Thymus (tissue), 11 donors: Measurements from ENCODE around the gene SRBD1. TPM values are rescaled to one million over a fixed set of nuclear protein-coding genes. Genes with fewer than 3 reads are reported as not detected.

ENCODE experiments used
- DNase-seq, 9 donors: peaks; one replicate each; pipeline ENCODE4 v3.0.0-alpha.2; 2013; ENCODE audit warnings: low spot score in 9 of 9, low read depth in 6 of 9, missing footprints in 1 of 9
- H3K27ac ChIP-seq, 2 donors: one replicate each; pipeline ENCODE4 v1.5.1; 2013; ENCODE audit warnings: control low read depth in 1 of 2, low read depth in 1 of 2, low read length in 1 of 2, mild to moderate bottlenecking in 1 of 2, moderate library complexity in 1 of 2
- H3K27me3 ChIP-seq, 2 donors: one replicate each; pipeline ENCODE4 v1.5.1; 2013; ENCODE audit warnings: low read length in 1 of 2; ENCODE audit not compliant: control insufficient read depth in 2 of 2, insufficient read depth in 1 of 2
- H3K36me3 ChIP-seq, 2 donors: one replicate each; pipeline ENCODE4 v1.5.1; 2013; ENCODE audit warnings: low read length in 1 of 2, mild to moderate bottlenecking in 1 of 2, moderate library complexity in 1 of 2; ENCODE audit not compliant: control insufficient read depth in 2 of 2, insufficient read depth in 2 of 2
- H3K4me1 ChIP-seq, 2 donors: one replicate each; pipeline ENCODE4 v1.5.1; 2013; ENCODE audit warnings: low read length in 2 of 2; ENCODE audit not compliant: control insufficient read depth in 2 of 2, insufficient read depth in 2 of 2
- H3K4me3 ChIP-seq, 2 donors: one replicate each; pipeline ENCODE4 v1.5.1; 2013; ENCODE audit warnings: low read length in 2 of 2, control low read depth in 1 of 2, mild to moderate bottlenecking in 1 of 2
- H3K9me3 ChIP-seq, 2 donors: one replicate each; pipeline ENCODE4 v1.5.1; 2013; ENCODE audit warnings: low read length in 1 of 2, mild to moderate bottlenecking in 1 of 2; ENCODE audit not compliant: control insufficient read depth in 2 of 2, insufficient read depth in 1 of 2
- WGBS: extraction: QIAGEN DNeasy Blood & Tissue Kit; methylation state at CpG from one replicate; pipeline ENCODE4 v1.1.7; 2013; 5-methylcytosine and 5-hydroxymethylcytosine counted together
- polyA plus RNA-seq: library from polyadenylated mRNA; stranded (reverse); fragments of 200-250 nt; gene quantifications from one replicate; pipeline ENCODE4 v1.2.3, GENCODE V29; 2013
- total RNA-seq: library from RNA; stranded (reverse); fragments of 120-200 nt; gene quantifications from one replicate; pipeline ENCODE4 v1.2.4, GENCODE V29; 2013
- donor health status: healthy.

Gene SRBD1
- total and polyA plus RNA-seq, 2 donors: 11.0 to 22.4 TPM

DNA sequence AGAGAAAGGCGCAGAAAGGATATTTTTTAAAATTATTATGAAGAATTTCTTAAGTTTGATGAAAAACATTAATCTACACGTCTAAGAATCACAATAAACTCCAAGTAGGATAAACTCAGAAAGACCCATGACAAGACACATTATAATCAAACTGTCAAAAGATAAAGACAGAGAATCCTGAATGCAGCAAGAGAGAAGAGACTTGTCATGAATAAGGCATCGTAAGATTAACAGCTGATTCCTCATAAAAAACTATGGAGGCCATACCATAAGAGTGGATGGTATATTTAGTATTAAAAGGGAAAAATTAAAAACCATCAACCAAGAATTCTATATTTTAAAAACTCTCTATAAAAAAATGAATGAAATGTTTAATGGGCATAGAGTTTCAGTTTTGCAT is 39.1 kb downstream of the SRBD1 start:
- WGBS: 99% methylated on average over 3 of the region's 3 CpGs
- Histone ChIP-seq H3K27me3 (no peaks in the 10 kb centered on the region), H3K27ac (no peak overlapping the region), H3K4me3 (no peak overlapping the region), H3K9me3 (no peaks in the 10 kb centered on the region), H3K36me3 (peaks cover 3 to 7% of the 10 kb centered on the region in 2 donors), H3K4me1 (peaks cover 0 to 3% of the 10 kb centered on the region in 2 donors)
- DNase-seq: no peak

DNA sequence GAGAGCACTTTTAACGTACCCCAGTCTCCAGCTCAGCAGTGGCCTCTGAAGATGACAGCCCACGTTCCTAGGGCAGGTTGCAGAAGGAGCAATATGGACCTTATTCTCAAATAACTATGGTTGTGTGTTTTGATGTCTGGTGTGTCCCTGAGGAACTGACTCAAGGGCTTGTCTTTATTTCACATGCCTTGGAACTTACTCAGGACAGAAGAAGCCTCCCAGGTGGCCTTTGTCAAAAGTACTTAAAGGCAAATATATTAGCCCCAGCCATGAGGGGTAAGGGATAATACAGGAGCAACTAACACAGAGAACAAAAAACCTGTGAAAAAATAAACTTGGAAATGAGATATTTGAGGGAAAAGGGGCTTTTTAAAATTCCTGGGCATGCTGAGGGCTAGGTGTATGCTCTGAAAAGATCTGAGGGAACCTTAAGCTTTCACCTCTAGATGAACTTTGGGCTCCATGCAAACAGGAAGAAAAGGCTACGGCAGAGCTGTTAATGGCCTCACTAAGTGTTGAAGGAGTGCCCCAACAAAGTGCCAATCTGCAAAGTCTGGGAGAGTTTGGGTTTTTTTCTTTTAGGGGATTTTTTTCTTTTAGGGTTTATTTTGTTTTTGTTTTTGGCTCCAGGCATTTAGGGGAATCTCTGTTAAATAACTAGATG is 40.3 kb downstream of the SRBD1 start:
- WGBS: 97% methylated on average over 3 of the region's 3 CpGs
- H3K27me3 ChIP-seq: no peaks in the 10 kb centered on the region
- H3K9me3 ChIP-seq: no peaks in the 10 kb centered on the region
- no peak for DNase-seq
- H3K27ac ChIP-seq: no peak overlapping the region
- peaks cover 0 to 3% of the 10 kb centered on the region in 2 donors for H3K4me1 ChIP-seq
- peaks cover 3 to 7% of the 10 kb centered on the region in 2 donors for H3K36me3 ChIP-seq
- no peak overlapping the region for H3K4me3 ChIP-seq

DNA sequence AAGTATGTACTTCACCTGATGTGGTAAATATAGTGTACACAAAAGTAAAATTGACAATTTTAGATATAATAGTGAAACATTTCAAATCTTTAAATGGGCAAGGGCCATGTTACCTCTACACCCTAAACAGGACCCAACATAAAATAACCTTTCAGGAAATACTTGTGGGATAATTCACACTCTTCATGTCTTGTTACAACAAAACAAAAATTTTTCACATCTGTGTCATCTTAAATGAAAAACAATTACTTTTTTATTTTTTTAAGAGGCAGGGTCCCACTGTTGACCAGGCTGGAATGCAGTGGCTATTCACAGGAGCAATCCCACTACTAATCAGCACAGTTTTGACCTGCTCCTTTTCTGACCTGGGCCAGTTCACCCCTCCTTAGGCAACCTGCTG is 42.1 kb downstream of the SRBD1 start:
- Histone ChIP-seq H3K27ac (no peak overlapping the region), H3K4me1 (peaks cover 0 to 3% of the 10 kb centered on the region in 2 donors), H3K4me3 (no peak overlapping the region), H3K36me3 (peaks cover 0 to 7% of the 10 kb centered on the region in 2 donors), H3K9me3 (no peaks in the 10 kb centered on the region), H3K27me3 (no peaks in the 10 kb centered on the region)
- DNase-seq: no peak

DNA sequence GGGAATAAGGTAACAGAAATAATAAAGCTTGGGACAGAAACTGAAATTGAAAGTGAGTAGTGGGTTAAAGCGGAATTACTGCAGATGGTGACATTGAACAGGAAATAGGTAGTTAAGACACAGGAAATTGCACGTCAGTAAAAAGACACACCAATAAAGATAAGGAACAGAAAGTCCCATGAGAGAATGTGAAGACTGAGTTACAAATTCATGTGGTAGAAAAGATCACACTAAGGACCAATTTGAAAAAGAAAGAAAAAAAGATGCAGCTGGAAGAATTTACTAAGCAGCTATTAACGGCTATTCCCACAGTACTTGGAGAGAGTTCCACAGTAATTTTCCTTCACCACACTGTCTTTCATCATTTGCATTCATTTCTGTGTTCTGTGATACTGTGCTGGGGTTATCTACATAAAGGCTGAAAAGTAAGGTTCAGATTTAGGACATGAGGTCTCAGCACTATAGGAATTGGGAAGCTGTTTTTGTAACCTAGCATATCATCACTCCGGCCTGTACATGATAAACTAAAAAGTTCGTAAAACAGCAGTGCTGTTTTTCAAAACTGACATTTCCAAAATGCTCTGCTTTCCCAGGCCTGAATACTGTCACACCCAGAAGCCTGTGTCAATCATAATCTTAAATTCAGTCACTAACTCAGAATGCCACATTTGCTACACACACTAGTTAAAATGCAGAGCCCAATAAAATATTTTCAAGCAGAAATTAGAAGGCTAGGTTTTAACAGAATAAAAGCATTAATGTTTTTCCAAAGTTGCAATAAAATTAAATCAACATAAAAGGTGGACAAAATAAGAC is 42.9 kb downstream of the SRBD1 start:
- Histone ChIP-seq H3K36me3 (peaks cover 0 to 7% of the 10 kb centered on the region in 2 donors), H3K9me3 (no peaks in the 10 kb centered on the region), H3K27ac (peak overlapping the region; percentile 67 to 78), H3K4me3 (peak overlapping the region; percentile 4 to 43), H3K4me1 (peaks cover 0 to 3% of the 10 kb centered on the region in 2 donors), H3K27me3 (no peaks in the 10 kb centered on the region)
- peak in 6 of 9 donors; percentile 13 to 72 (median 35) for DNase-seq
- 41% methylated on average over 5 of the region's 5 CpGs for WGBS

DNA sequence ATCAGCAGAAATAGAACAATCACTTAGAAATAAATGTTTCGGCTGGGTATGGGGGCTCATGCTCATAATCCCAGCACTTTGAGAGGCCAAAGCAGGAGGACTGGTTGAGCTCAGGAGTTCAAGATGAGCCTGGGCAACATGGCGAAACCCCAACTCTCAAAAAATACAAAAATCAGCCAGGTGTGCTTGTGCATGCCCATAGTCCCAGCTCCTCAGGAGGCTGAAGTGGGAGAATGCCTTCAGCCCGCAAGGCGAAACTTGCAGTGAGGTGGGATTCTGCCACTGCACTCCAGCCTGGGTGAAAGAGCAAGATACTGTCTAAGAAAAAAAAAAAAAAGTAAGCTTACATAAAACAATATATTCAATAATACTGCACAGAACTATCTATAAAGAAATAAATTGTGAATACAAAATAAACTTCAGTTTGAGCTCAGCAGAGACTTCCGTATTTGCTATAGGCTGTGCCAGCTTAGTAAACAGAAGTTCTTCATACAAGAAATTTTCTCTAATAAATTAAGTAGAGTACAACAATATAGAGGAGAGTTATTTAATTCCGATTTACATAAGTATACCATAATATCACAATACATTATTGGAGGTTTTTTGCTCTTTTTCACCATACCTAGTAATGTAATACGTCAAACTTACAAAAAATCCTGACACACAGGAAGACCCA is 43.6 kb downstream of the SRBD1 start:
- H3K4me3 ChIP-seq: peak overlapping the region; percentile 4 to 43

DNA sequence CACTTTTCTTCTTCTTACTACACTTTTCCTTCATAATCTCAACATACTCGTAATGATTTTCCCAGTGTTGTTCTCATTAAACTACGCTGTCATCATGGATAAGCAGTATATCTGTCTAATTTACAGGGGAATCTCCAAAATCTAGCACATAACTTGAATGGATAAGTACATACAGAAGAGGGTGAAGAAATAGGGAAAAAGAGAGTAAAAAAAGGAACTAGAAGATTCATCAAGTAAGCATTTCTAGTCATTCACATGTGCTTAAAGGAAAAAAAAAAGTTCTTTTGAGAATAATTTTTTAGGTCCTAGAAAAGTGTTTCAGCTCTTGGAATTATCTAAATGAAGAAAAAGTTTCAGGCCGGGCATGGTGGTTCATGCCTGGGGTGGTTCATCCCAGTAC is 51.6 kb downstream of the SRBD1 start:
- Histone ChIP-seq H3K4me1 (no peaks in the 10 kb centered on the region), H3K36me3 (no peaks in the 10 kb centered on the region), H3K27me3 (no peaks in the 10 kb centered on the region), H3K4me3 (no peak overlapping the region), H3K9me3 (no peaks in the 10 kb centered on the region), H3K27ac (no peak overlapping the region)
- no peak for DNase-seq
- WGBS: 98% methylated on average over 3 of the region's 3 CpGs

More for the DNA sequence above, 43.6 kb downstream of the SRBD1 start:
- Histone ChIP-seq H3K27ac (peak overlapping the region in 1 of 2 donors; percentile 67), H3K9me3 (no peaks in the 10 kb centered on the region), H3K27me3 (no peaks in the 10 kb centered on the region), H3K36me3 (peaks cover 0 to 4% of the 10 kb centered on the region in 2 donors), H3K4me1 (peaks cover 0 to 3% of the 10 kb centered on the region in 2 donors)
- 53% methylated on average over 7 of the region's 7 CpGs for WGBS
- no peak for DNase-seq

DNA sequence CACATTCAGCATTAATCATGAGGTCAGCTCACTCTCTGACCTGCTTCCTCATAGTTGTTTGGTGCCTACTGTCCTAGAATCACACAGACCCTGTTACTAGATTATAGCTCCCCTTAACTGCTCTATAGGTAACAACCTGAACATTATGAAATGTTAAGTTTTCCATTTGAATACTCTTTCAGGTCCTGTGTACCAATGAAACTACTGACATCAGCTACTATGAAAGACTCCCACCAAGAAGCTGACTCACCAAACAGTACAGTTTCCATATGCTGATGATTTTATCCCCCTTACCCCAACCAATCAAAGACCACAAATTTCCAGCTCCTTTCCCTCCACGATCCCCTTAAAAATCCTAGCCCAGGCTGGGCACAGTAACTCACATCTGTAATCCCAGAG is 56.3 kb downstream of the SRBD1 start:
- Histone ChIP-seq H3K27ac (no peak overlapping the region), H3K27me3 (no peaks in the 10 kb centered on the region), H3K9me3 (no peaks in the 10 kb centered on the region), H3K4me3 (no peak overlapping the region), H3K36me3 (peaks cover 0 to 5% of the 10 kb centered on the region in 2 donors), H3K4me1 (no peaks in the 10 kb centered on the region)
- DNase-seq: no peak
- WGBS: 97% methylated on average over 1 of the region's 1 CpG

DNA sequence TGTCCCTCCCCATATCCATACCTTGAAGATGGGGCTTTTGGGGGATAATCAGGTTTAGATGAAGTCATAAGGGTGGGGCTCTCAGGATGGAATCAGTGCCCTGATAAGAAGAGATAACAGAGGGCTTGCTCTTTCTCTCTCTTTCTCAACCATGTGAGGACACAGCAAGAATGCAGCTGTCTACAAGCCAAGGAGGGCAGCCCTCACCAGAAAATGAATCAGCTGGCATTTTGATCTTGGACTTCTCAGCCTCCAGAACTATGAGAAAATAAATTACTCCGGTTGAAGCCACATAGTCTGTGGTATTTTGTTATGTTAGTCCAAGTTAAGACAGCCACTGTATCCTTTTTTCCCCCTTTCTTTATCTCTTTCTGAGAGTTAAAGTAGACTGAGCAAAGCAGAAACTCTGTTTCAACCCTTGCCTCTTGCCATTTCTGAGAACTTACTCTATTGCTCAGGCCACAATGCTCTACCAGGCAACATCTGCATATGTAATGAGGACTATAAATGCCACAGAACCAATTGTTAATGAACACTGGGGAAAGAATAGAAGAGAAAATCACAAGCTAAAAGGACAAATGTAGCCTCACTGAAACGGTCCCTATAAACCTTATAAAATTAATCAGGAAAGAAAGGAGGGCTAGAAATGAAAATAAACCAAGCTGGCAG is 56.9 kb downstream of the SRBD1 start:
- no peaks in the 10 kb centered on the region for H3K4me1 ChIP-seq
- DNase-seq: no peak
- H3K9me3 ChIP-seq: no peaks in the 10 kb centered on the region
- peaks cover 0 to 5% of the 10 kb centered on the region in 2 donors for H3K36me3 ChIP-seq
- H3K27ac ChIP-seq: no peak overlapping the region
- H3K4me3 ChIP-seq: no peak overlapping the region
- no peaks in the 10 kb centered on the region for H3K27me3 ChIP-seq
- WGBS: 48% methylated on average over 2 of the region's 2 CpGs
